CD14-positive monocyte (primary cell): ENCODE results near the gene FOLR3. TPM values are rescaled to one million over a fixed set of nuclear protein-coding genes. Genes with fewer than 3 reads are reported as not detected.

Source experiments
- DNase-seq, 3 donors: peaks; one replicate each; pipeline ENCODE4 v3.0.0-alpha.2; 2011 to 2022
- H2AFZ ChIP-seq: 2 replicates; pipeline ENCODE4 v1.6.0; 2012; ENCODE audit warnings: mild to moderate bottlenecking, low read depth, low read length, inconsistent platforms; ENCODE audit not compliant: insufficient read depth, poor library complexity, severe bottlenecking
- H3K27ac ChIP-seq, 2 donors: 1 replicate in 1 of 2; 2 replicates in 1 of 2; pipeline ENCODE4 v1.5.1; 2012 to 2013; ENCODE audit warnings: low read length in 2 of 2, control low read depth in 1 of 2, inconsistent platforms in 1 of 2, low read depth in 1 of 2, mild to moderate bottlenecking in 1 of 2
- H3K27me3 ChIP-seq, 2 donors: one replicate each; pipeline versions ENCODE4 v1.6.0 to v1.6.1; 2011 to 2013; ENCODE audit warnings: low read length in 2 of 2; ENCODE audit not compliant: control insufficient read depth in 2 of 2, insufficient read depth in 2 of 2
- H3K36me3 ChIP-seq, 2 donors: replicated peaks in 1 of 2; 1 replicate in 1 of 2; 2 replicates in 1 of 2; pipeline versions ENCODE4 v1.5.1 to v1.6.1; 2012 to 2013; ENCODE audit warnings: low read length in 2 of 2, control low read depth in 1 of 2, inconsistent platforms in 1 of 2, mild to moderate bottlenecking in 1 of 2; ENCODE audit not compliant: insufficient read depth in 2 of 2, control insufficient read depth in 1 of 2
- H3K4me1 ChIP-seq, 2 donors: 1 replicate in 1 of 2; 2 replicates in 1 of 2; pipeline versions ENCODE4 v1.5.1 to v1.6.1; 2012 to 2013; ENCODE audit warnings: low read length in 2 of 2, control low read depth in 1 of 2, inconsistent platforms in 1 of 2, mild to moderate bottlenecking in 1 of 2, moderate library complexity in 1 of 2; ENCODE audit not compliant: insufficient read depth in 2 of 2, control insufficient read depth in 1 of 2
- H3K4me2 ChIP-seq: replicated peaks from 2 replicates; pipeline ENCODE3; 2012; ENCODE audit warnings: low read length, moderate library complexity, mild to moderate bottlenecking; ENCODE audit not compliant: poor library complexity, severe bottlenecking; ENCODE audit errors: extremely low read depth
- H3K4me3 ChIP-seq, 3 experiments: fragments of 200-600 bp in 1 of 3; sonication (generic) in 1 of 3; replicated peaks in 1 of 3; 1 replicate in 2 of 3; 2 replicates in 1 of 3; pipeline ENCODE4 v1.5.1; 2011 to 2013; ENCODE audit warnings: low read length in 3 of 3, mild to moderate bottlenecking in 3 of 3, control low read depth in 2 of 3, low read depth in 2 of 3, inconsistent platforms in 1 of 3, moderate library complexity in 1 of 3
- H3K79me2 ChIP-seq: 2 replicates; pipeline ENCODE4 v1.6.0; 2012; ENCODE audit warnings: mild to moderate bottlenecking, control low read depth, inconsistent platforms, low read length, moderate library complexity; ENCODE audit not compliant: insufficient read depth
- H3K9ac ChIP-seq: 2 replicates; pipeline ENCODE4 v1.6.0; 2017; ENCODE audit warnings: low read length, mild to moderate bottlenecking; ENCODE audit not compliant: insufficient read depth, poor library complexity, severe bottlenecking
- H3K9me3 ChIP-seq, 2 donors: replicated peaks in 1 of 2; 1 replicate in 1 of 2; 2 replicates in 1 of 2; pipeline versions ENCODE4 v1.5.1 to v1.6.1; 2012 to 2013; ENCODE audit warnings: low read length in 2 of 2, control low read depth in 1 of 2; ENCODE audit not compliant: control insufficient read depth in 1 of 2, insufficient read depth in 1 of 2
- H4K20me1 ChIP-seq: 2 replicates; pipeline ENCODE4 v1.6.0; 2012; ENCODE audit warnings: mild to moderate bottlenecking, low read length, control low read depth, moderate library complexity; ENCODE audit not compliant: insufficient read depth
- H3K27ac Mint-ChIP-seq, 7 donors: one replicate each; pipeline ENCODE4 v1.8.0; 2020; ENCODE audit warnings: mild to moderate bottlenecking in 7 of 7, mixed read lengths in 7 of 7, moderate library complexity in 6 of 7, inconsistent platforms in 2 of 7
- H3K27me3 Mint-ChIP-seq, 3 donors: one replicate each; pipeline ENCODE4 v1.8.0; 2021 to 2022; ENCODE audit warnings: low read depth in 3 of 3, mild to moderate bottlenecking in 3 of 3, mixed read lengths in 3 of 3, moderate library complexity in 3 of 3, inconsistent platforms in 1 of 3
- H3K36me3 Mint-ChIP-seq, 2 donors: one replicate each; pipeline ENCODE4 v1.8.0; 2020; ENCODE audit warnings: mixed read lengths in 2 of 2, inconsistent platforms in 1 of 2, mild to moderate bottlenecking in 1 of 2
- H3K4me1 Mint-ChIP-seq: one replicate; pipeline ENCODE4 v1.8.0; 2020; ENCODE audit warnings: mild to moderate bottlenecking, mixed read lengths
- H3K4me3 Mint-ChIP-seq, 2 donors: one replicate each; pipeline ENCODE4 v1.8.0; 2020; ENCODE audit warnings: mild to moderate bottlenecking in 2 of 2, mixed read lengths in 2 of 2, moderate library complexity in 1 of 2
- H3K9me3 Mint-ChIP-seq, 7 donors: one replicate each; pipeline ENCODE4 v1.8.0; 2020 to 2022; ENCODE audit warnings: mixed read lengths in 7 of 7, mild to moderate bottlenecking in 6 of 7, moderate library complexity in 6 of 7, inconsistent platforms in 2 of 7
- WGBS: methylation state at CpG from one replicate; pipeline ENCODE4 v1.1.5; 2013; ENCODE audit warnings: missing lambda C conversion rate; ENCODE audit not compliant: insufficient coverage; 5-methylcytosine and 5-hydroxymethylcytosine counted together
- intact Hi-C, 2 donors: fragments of 100-400 bp; cut with micrococcal nuclease; formaldehyde crosslinking; loops; one replicate each; pipeline versions ENCODE4 v1.15.0 to v1.15.1; 2023
- polyA plus RNA-seq, 3 donors: library from polyadenylated mRNA; depleted of rRNA in 1 of 3; unstranded in 2 of 3; stranded (reverse) in 1 of 3; fragments of 300-500 nt in 2 of 3; fragments of >200 nt in 1 of 3; fragmentation: Illumina TruSeq in 2 of 3; gene quantifications; 1 replicate in 2 of 3; 2 replicates in 1 of 3; pipeline ENCODE4 v1.2.3, GENCODE V29; 2012 to 2021
- TF ChIP-seq, protein P1 (sequence below): fragments of 200-600 bp; IDR thresholded peaks from one replicate; pipeline ENCODE4 v1.8.0; 2022; ENCODE audit warnings: antibody characterized with exemption, mild to moderate bottlenecking

FOLR3 gene
- polyA plus RNA-seq, 3 donors: 22.3 to 330 (median 74.0) TPM

DNA sequence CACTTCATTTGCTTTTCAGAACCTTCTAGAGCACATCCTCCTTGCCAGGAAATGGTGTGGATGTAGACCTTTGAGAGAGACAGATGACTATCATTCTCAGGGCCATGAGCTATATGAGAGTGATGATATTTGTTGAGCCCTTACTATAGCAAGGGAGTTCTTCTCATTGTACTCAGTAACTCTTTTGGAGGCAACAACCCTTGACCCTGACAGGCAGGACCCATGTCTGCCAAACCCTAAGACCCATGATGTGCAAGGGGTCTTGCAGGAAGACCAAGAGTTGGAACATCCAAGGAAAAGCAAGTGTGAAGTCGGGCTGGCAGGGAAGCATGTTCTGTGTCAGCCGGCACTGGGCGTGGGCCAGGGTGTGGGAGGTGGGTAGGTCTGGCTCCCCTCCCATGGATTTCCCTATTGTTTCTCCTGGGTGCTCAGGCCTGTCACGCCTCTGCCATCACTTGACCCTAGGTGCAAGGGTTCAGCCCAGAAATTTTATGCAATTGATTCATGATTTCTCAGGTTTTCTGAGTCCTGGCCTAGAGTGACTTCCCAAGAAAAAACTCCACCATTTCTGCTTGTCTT lies 1.2 kb downstream of the FOLR3 start:
- H3K4me1 ChIP-seq: peaks cover 100% of the 10 kb centered on the region in 2 donors
- H3K9me3 Mint-ChIP-seq: peaks cover 0 to 6% (median 2%) of the 10 kb centered on the region in 7 donors
- no peak for DNase-seq
- H3K4me2 ChIP-seq: peak overlapping the region; percentile 76
- peaks cover 93% of the 10 kb centered on the region for H3K4me1 Mint-ChIP-seq
- WGBS: 80% methylated on average over 2 of the region's 4 CpGs
- peaks cover 35 to 61% of the 10 kb centered on the region in 2 donors for H3K36me3 Mint-ChIP-seq
- intact Hi-C loops: no loop called here
- H3K27ac ChIP-seq: peak overlapping the region; percentile 57 to 92
- H3K9me3 ChIP-seq: no peaks in the 10 kb centered on the region
- H3K4me3 Mint-ChIP-seq: peak overlapping the region; percentile 64 to 95
- H4K20me1 ChIP-seq: no peaks in the 10 kb centered on the region
- TF ChIP-seq, protein P1, sequence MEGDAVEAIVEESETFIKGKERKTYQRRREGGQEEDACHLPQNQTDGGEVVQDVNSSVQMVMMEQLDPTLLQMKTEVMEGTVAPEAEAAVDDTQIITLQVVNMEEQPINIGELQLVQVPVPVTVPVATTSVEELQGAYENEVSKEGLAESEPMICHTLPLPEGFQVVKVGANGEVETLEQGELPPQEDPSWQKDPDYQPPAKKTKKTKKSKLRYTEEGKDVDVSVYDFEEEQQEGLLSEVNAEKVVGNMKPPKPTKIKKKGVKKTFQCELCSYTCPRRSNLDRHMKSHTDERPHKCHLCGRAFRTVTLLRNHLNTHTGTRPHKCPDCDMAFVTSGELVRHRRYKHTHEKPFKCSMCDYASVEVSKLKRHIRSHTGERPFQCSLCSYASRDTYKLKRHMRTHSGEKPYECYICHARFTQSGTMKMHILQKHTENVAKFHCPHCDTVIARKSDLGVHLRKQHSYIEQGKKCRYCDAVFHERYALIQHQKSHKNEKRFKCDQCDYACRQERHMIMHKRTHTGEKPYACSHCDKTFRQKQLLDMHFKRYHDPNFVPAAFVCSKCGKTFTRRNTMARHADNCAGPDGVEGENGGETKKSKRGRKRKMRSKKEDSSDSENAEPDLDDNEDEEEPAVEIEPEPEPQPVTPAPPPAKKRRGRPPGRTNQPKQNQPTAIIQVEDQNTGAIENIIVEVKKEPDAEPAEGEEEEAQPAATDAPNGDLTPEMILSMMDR: no peak
- no peaks in the 10 kb centered on the region for H3K27me3 ChIP-seq
- no peak overlapping the region for H2AFZ ChIP-seq
- peak overlapping the region; percentile 61 for H3K9ac ChIP-seq
- H3K27ac Mint-ChIP-seq: peak overlapping the region; percentile 73 to 98 (median 97)
- H3K79me2 ChIP-seq: peaks cover 50% of the 10 kb centered on the region
- peaks cover 38% of the 10 kb centered on the region in 2 donors for H3K36me3 ChIP-seq
- peaks cover 0 to 2% (median 0%) of the 10 kb centered on the region in 3 donors for H3K27me3 Mint-ChIP-seq
- H3K4me3 ChIP-seq: peak overlapping the region; percentile 39 to 74 (median 57)

DNA sequence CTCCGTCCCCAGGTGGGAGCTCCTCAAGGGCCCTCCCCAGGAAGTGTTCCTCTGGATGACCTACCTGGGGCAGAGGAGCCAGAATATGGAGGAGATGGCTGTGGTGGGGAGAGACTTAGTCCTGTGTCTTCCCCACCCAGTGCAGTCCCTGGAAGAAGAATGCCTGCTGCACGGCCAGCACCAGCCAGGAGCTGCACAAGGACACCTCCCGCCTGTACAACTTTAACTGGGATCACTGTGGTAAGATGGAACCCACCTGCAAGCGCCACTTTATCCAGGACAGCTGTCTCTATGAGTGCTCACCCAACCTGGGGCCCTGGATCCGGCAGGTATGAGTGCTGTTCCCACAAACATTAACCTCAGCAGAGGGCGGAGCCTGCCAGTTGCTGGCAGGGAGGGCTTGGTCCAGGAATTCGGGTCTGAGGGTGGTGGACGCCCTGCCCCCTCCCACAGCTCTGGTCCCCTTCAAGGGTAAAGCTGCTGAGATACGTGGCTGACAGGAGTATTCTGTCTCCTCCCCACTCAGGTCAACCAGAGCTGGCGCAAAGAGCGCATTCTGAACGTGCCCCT lies 3.4 kb downstream of the FOLR3 start:
- peak overlapping the region; percentile 76 for H3K4me2 ChIP-seq
- no peaks in the 10 kb centered on the region for H3K9me3 Mint-ChIP-seq

More for the DNA sequence above, 3.4 kb downstream of the FOLR3 start:
- WGBS: 92% methylated on average over 8 of the region's 12 CpGs
- peaks cover 86% of the 10 kb centered on the region for H3K4me1 Mint-ChIP-seq
- peaks cover 40 to 66% of the 10 kb centered on the region in 2 donors for H3K36me3 Mint-ChIP-seq
- no peak for DNase-seq
- H3K27ac Mint-ChIP-seq: peak overlapping the region; percentile 30 to 98 (median 83)
- H3K4me3 Mint-ChIP-seq: peak overlapping the region in 1 of 2 donors; percentile 46
- Histone ChIP-seq H3K4me3 (peak overlapping the region in 1 of 3 experiments; percentile 74), H3K4me1 (peaks cover 90 to 92% of the 10 kb centered on the region in 2 donors), H2AFZ (no peak overlapping the region), H3K9me3 (no peaks in the 10 kb centered on the region), H3K27me3 (no peaks in the 10 kb centered on the region), H4K20me1 (no peaks in the 10 kb centered on the region), H3K36me3 (peaks cover 38 to 42% of the 10 kb centered on the region in 2 donors), H3K9ac (peak overlapping the region; percentile 15), H3K79me2 (peaks cover 50% of the 10 kb centered on the region), H3K27ac (peak overlapping the region; percentile 49 to 92)
- peaks cover 0 to 2% (median 0%) of the 10 kb centered on the region in 3 donors for H3K27me3 Mint-ChIP-seq
- TF ChIP-seq, protein P1: no peak
- intact Hi-C loops: no loop called here
